Measurements from ENCODE around the gene PEX14.

The PEX14 gene

GRCh38 chr1:10631811-10632593 is 157.3 kb downstream of the PEX14 start:
- DNase-seq (ENCODE audit: low read depth in 2 of 2) = no peak

GRCh38 chr1:10632691-10633090 is 157.9 kb downstream of the PEX14 start:
- DNase-seq (ENCODE audit: low read depth in 2 of 2) = no peak

- no peak for DNase-seq (ENCODE audit: low read depth in 2 of 2)
Measured at GRCh38 chr1:10633416-10633815, 158.7 kb downstream of the PEX14 start.

GRCh38 chr1:10634075-10634427 is 159.3 kb downstream of the PEX14 start:
- no peak for DNase-seq (ENCODE audit: low read depth in 2 of 2)

- no peak for DNase-seq (ENCODE audit: low read depth in 2 of 2)
Measured at GRCh38 chr1:10634428-10635084, 159.8 kb downstream of the PEX14 start.

GRCh38 chr1:10635085-10635896 is 160.5 kb downstream of the PEX14 start:
- no peak for DNase-seq (ENCODE audit: low read depth in 2 of 2)

GRCh38 chr1:10635992-10636391 is 161.2 kb downstream of the PEX14 start:
- no peak for DNase-seq (ENCODE audit: low read depth in 2 of 2)

- DNase-seq (ENCODE audit: low read depth in 2 of 2) = no peak
Measured at GRCh38 chr1:10637400-10637799, 162.7 kb downstream of the PEX14 start.

- DNase-seq (ENCODE audit: low read depth in 2 of 2) = no peak
Measured at GRCh38 chr1:10637834-10638558, 163.2 kb downstream of the PEX14 start.

- no peak for DNase-seq (ENCODE audit: low read depth in 2 of 2)
Measured at GRCh38 chr1:10638559-10639005, 163.8 kb downstream of the PEX14 start.

- no peak for DNase-seq (ENCODE audit: low read depth in 2 of 2)
Measured at GRCh38 chr1:10639011-10639774, 164.4 kb downstream of the PEX14 start.

- no peak for DNase-seq (ENCODE audit: low read depth in 2 of 2)
Measured at GRCh38 chr1:10639775-10640578, 165.2 kb downstream of the PEX14 start.

- no peak for DNase-seq (ENCODE audit: low read depth in 2 of 2)
Measured at GRCh38 chr1:10640843-10641553, 166.2 kb downstream of the PEX14 start.

- no peak for DNase-seq (ENCODE audit: low read depth in 2 of 2)
Measured at GRCh38 chr1:10641976-10642375, 167.2 kb downstream of the PEX14 start.

GRCh38 chr1:10642403-10643080 is 167.8 kb downstream of the PEX14 start:
- no peak for DNase-seq (ENCODE audit: low read depth in 2 of 2)

- no peak for DNase-seq (ENCODE audit: low read depth in 2 of 2)
Measured at GRCh38 chr1:10643607-10644306, 169.0 kb downstream of the PEX14 start.

- DNase-seq (ENCODE audit: low read depth in 2 of 2) = no peak
Measured at GRCh38 chr1:10644307-10645128, 169.8 kb downstream of the PEX14 start.
